ENCODE data around the gene ZNF532. TPM values are rescaled to one million over a fixed set of nuclear protein-coding genes. Genes with fewer than 3 reads are reported as not detected.

The ZNF532 gene
- total RNA-seq, 1 experiment from 2014 or later = 258 TPM

DNA sequence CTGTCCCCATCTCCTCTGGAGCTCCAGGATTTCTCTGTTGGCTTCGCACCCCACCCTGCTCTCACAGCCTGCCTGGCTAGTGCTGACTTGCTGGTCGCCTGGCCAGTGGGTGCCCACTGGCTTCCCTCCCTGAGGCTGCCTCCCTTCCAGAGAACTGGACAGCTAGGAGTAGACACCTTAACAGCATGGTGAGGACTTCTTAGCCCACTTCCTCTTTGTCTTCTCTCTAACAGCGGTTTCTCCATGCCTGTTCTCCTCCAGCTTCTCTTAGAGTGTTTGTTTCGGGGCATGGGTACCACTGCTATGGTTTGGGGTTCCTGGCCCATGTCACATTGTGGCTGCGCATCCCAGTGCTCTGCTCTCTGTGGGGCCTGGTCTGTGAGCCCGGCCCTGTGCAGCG lies 37.1 kb downstream of the ZNF532 start:
- H4K91ac ChIP-seq (ENCODE audit: insufficient read length, low read depth, low read length) = no peak overlapping the region
- no peaks in the 10 kb centered on the region for H3K9me3 ChIP-seq (ENCODE audit: control insufficient read depth, low read depth, low read length)
- TF ChIP-seq, protein P1, sequence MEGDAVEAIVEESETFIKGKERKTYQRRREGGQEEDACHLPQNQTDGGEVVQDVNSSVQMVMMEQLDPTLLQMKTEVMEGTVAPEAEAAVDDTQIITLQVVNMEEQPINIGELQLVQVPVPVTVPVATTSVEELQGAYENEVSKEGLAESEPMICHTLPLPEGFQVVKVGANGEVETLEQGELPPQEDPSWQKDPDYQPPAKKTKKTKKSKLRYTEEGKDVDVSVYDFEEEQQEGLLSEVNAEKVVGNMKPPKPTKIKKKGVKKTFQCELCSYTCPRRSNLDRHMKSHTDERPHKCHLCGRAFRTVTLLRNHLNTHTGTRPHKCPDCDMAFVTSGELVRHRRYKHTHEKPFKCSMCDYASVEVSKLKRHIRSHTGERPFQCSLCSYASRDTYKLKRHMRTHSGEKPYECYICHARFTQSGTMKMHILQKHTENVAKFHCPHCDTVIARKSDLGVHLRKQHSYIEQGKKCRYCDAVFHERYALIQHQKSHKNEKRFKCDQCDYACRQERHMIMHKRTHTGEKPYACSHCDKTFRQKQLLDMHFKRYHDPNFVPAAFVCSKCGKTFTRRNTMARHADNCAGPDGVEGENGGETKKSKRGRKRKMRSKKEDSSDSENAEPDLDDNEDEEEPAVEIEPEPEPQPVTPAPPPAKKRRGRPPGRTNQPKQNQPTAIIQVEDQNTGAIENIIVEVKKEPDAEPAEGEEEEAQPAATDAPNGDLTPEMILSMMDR (conservative IDR thresholded peaks at IDR 0.05) = no peak
- H3K4me1 Mint-ChIP-seq = peaks cover 40 to 47% of the 10 kb centered on the region in 2 experiments
- H4K8ac ChIP-seq (replicated peaks; ENCODE audit: insufficient read length, low read depth, low read length) = no peak overlapping the region
- peaks cover 41 to 80% (median 73%) of the 10 kb centered on the region in 3 experiments; a peak in 6 of 7 replicates for H3K36me3 Mint-ChIP-seq (ENCODE audit: insufficient read depth in 1 of 3, low read depth in 3 of 3)
- H3K27ac Mint-ChIP-seq = peak overlapping the region; percentile 26 to 81 (median 76); a peak in 4 of 7 replicates
- H3K27me3 ChIP-seq (ENCODE audit: insufficient read depth, low read length) = no peaks in the 10 kb centered on the region
- no peak overlapping the region for H3K14ac ChIP-seq (ENCODE audit: insufficient read depth, low read length)
- no peaks in the 10 kb centered on the region for H4K20me1 ChIP-seq (ENCODE audit: control insufficient read depth, insufficient read depth, insufficient read length)
- no peak overlapping the region for H2BK20ac ChIP-seq (ENCODE audit: low read depth, low read length, poor library complexity, severe bottlenecking)
- no peak overlapping the region for H2AFZ ChIP-seq (ENCODE audit: low read length)
- WGBS (ENCODE audit: extremely low coverage, insufficient read length, low lambda C conversion rate) = no CpG with 5 or more reads among the region's 7 CpGs
- peaks cover 5% of the 10 kb centered on the region; the same call in 1 of the 2 replicates for H3K4me1 ChIP-seq (ENCODE audit: insufficient read depth, low read length)
- H3K79me2 ChIP-seq (ENCODE audit: insufficient read depth, low read length) = peaks cover 53% of the 10 kb centered on the region; the same call in 1 of the 2 replicates
- no peak overlapping the region for H3K4me3 Mint-ChIP-seq
- H2BK120ac ChIP-seq (ENCODE audit: low read depth, low read length, poor library complexity, severe bottlenecking) = no peak overlapping the region
- H2AK5ac ChIP-seq (ENCODE audit: insufficient read length, low read length) = no peak overlapping the region
- no peak overlapping the region for H3K23ac ChIP-seq (ENCODE audit: insufficient read length, low read depth, low read length)
- H3K79me1 ChIP-seq (ENCODE audit: insufficient read depth, low read depth, low read length, poor library complexity, severe bottlenecking) = peaks cover 5% of the 10 kb centered on the region
- no peaks in the 10 kb centered on the region for H3K23me2 ChIP-seq (ENCODE audit: insufficient read length, low read depth, low read length, poor library complexity, severe bottlenecking)
- H3T11ph ChIP-seq (ENCODE audit: low read length) = no peak overlapping the region
- no peaks in the 10 kb centered on the region for H3K27me3 Mint-ChIP-seq (ENCODE audit: low read depth)
- no peaks in the 10 kb centered on the region for H3K9me3 Mint-ChIP-seq
- no peak overlapping the region for H3K4me2 ChIP-seq (ENCODE audit: insufficient read depth, insufficient read length, low read length)
- no peak overlapping the region for H2BK12ac ChIP-seq (ENCODE audit: insufficient read length, low read depth, low read length)
- H3K9ac ChIP-seq (ENCODE audit: extremely low read depth, insufficient read length, low read length) = no peak overlapping the region
- no peak overlapping the region for H4K5ac ChIP-seq (ENCODE audit: insufficient read length, low read depth, low read length)
- H3K27ac ChIP-seq (ENCODE audit: insufficient read length, low read depth, low read length) = no peak overlapping the region
- H2BK5ac ChIP-seq (ENCODE audit: insufficient read length, low read length) = no peak overlapping the region
- no peak overlapping the region for H3K56ac ChIP-seq (ENCODE audit: insufficient read length, low read depth, low read length)
- no peak overlapping the region for H3K18ac ChIP-seq (ENCODE audit: insufficient read length, low read depth, low read length)
- H2BK15ac ChIP-seq (ENCODE audit: low read depth, low read length) = no peak overlapping the region
- DNase-seq = no peak
- no peak overlapping the region for H3K4ac ChIP-seq (ENCODE audit: low read depth, low read length)

Measured in H9 (cell line).